ENCODE data around the gene SEC14L6.

DNA sequence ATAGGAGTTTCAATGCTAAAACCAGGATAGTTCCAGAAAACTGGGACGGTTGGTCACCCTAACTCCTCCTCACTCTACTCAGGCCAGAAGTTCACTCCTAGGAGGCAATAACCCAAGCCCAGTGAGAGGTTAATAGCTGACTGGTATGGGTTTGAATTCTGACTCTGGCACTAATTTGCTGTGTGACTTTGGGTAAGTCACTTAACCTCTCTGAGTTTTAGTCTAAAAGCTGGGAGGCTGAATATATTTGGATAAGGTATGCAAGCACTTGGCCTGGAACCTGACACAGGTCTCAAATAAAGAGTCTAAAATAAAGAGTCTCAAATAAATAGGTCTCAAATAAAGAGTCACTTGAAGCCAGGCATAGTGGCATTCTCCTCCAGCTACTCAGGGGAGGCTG, 6.2 kb upstream of the SEC14L6 start:
- no peak for TF ChIP-seq POLR2AphosphoS5 (IDR thresholded peaks at IDR 0.05; ENCODE audit: low read depth)
- TF ChIP-seq, protein P1, sequence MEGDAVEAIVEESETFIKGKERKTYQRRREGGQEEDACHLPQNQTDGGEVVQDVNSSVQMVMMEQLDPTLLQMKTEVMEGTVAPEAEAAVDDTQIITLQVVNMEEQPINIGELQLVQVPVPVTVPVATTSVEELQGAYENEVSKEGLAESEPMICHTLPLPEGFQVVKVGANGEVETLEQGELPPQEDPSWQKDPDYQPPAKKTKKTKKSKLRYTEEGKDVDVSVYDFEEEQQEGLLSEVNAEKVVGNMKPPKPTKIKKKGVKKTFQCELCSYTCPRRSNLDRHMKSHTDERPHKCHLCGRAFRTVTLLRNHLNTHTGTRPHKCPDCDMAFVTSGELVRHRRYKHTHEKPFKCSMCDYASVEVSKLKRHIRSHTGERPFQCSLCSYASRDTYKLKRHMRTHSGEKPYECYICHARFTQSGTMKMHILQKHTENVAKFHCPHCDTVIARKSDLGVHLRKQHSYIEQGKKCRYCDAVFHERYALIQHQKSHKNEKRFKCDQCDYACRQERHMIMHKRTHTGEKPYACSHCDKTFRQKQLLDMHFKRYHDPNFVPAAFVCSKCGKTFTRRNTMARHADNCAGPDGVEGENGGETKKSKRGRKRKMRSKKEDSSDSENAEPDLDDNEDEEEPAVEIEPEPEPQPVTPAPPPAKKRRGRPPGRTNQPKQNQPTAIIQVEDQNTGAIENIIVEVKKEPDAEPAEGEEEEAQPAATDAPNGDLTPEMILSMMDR (IDR thresholded peaks at IDR 0.05; ENCODE audit: insufficient read depth, low read length) = no peak
